Measurements from ENCODE around the gene WDR27.

The WDR27 gene

DNA sequence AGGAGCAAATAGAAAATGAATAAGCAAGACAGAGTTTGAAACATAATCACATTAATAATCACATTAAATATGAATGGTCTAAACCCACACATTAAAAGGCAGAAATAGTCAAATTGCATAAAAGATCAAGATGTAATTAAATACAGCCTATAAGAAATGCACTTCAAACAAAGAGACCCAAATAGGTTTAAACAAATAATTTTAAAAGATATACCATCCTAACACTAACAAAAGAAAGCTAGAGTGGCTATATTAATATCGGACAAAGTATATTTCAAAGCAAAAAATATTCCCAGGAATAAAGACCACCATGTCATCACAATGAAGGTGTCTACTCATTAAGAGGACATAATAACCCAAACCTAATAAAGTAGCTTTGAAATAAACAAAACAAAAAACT lies 140.2 kb downstream of the WDR27 start:
- DNase-seq (ENCODE audit: low read depth), result no peak

DNA sequence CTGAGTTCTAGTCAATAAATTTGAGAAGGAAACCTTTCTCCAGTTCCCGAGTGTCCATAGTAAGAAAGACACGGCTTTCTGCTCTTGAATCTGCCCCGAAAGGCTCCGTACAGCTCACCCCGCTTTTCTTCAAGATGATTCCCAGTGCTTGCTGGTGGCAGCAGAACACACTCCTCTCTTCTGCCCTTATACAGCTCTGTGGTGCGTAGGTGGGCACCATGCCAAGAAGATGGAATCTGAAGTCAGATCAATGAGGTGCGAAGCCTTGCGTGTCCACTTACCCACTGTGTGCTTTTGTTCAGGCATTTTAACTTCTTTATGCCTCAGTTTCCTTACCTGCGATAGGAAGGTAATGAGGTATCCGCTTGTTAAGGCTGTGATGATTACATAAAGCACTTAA lies 142.2 kb downstream of the WDR27 start:
- no peak for DNase-seq (ENCODE audit: low read depth)

DNA sequence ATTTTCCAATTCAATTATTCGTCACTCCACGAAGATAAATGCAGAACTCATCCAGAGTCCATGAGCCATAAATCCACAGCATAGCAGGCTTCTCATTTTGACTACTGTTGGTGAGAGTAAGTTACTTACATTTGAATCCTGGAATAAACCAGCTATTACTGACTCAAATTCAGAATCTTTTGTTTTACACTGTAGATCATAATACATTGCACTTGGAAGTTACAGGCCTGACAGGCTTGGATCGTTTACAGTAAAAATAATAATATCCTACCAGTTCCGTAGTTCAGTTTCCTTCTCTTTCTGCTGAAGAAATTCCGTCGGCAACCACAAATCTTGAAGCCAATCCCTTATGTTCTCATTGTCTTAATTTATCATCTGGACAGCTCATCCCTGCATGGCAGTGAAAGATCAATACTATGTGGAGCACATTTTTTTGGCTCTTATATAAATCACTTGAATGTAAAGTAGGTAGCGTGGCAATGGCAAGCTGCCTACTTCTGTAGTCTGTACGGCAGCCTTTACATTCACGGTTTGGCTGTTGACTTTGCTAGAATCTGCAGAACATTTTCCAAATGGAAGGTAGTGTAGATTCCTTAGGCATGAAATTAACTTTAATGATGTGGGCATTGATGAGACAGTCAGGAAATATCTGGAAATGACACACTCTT lies 142.9 kb downstream of the WDR27 start:
- DNase-seq (ENCODE audit: low read depth), result peak; percentile 62

DNA sequence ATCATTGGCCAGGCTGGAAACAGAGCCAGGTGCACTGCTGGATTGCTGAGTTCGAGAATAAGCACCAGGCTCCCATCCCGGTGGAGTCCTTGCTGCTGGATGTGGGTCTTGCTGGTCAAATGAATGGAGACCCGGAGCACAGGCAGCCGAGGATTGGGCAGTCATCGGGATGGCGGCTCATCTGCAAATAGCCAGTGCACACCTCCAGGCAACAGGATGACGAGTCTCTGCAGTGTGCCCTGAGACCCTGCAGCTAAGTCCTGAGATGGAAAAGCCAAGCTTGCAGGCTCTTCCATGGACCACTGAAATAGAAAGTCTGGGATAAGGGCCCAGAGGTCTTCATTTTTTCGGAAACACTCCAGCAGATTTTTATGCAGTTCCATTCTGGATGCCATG lies 143.5 kb downstream of the WDR27 start:
- no peak for DNase-seq (ENCODE audit: low read depth)

DNA sequence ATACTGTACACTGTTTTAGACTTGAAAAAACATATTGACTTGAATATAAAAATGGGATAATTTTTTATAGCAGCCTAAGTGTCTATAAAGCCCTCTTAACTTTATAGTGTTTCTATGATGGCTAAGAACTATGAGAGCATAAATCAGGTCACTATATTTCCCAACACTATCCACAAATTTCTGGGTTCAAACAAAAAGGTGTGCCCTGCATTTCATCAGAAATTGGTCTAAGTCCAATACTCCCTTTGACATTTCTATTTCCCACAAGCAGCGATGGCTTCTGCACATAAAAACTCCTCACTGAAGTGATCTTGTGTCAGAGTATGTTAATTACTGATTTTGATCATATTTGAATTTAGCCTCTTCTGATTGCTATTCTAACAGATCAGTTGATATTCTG lies 143.9 kb downstream of the WDR27 start:
- no peak for DNase-seq (ENCODE audit: low read depth)

DNA sequence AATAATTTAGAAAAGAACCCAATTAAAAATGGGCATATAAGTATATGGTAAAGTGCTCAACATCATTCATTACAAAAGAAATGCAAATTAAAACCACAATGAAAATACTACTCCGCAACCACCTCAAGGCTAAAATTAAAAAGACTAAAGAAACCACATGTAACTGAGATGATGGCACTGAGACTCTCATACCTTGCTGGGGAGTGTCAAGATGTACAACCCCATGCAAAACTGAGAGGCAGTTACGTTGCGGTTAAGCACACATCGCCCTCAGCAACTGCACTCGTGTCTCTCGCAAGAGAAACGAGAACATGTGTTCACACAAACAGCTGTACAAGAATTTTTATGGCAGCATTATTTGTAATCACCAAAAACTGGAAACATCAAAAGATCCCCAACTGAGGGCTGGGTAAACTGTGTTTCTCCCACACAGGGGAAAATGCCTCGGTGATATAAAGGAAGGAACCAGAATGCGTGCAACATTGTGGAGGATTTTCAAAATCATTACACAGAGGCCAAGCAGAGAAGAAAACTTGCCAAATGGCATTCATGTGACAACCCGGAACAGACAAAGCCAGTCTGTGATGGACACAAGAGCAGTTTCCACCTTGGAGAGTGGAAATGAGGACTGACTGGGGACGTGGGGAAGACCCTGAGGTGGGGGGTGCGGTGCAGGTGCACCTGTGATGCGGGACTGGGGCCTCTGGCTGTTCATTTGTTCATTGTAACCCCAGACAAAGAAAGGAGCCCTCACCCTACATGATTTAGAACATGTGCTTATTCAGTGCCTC lies 144.9 kb downstream of the WDR27 start:
- no peak for DNase-seq (ENCODE audit: low read depth)

DNA sequence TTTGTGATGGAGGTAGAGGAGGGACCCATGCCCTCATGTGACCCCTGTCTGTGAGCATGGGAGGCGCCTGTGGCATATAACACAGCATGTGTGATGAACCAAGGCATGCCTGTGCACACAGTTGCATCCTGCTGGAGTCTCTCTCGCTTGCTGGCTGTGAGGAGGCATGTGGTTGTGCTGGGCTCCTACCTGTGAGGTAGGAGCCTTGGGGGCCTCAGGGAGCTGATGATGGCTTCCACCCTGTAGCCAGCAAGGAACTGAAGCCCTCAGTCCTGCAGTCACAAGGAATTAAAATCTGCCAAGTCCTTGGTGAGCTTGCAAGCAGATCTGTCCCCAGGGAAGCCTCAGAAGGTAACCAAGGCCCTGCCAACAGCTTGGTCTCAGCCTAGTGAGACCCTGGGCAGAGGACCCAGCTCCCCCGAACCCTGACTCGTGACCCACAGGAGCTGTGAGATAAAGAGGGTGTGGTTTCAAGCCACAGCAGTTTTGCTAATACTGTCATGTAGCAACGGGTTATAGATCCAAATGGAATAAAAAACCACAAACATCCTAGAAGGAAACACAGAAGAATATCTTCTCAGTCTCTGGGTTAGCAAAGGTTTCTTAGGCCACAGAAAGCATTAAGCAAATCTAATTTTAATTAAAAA lies 145.7 kb downstream of the WDR27 start:
- no peak for DNase-seq (ENCODE audit: low read depth)

DNA sequence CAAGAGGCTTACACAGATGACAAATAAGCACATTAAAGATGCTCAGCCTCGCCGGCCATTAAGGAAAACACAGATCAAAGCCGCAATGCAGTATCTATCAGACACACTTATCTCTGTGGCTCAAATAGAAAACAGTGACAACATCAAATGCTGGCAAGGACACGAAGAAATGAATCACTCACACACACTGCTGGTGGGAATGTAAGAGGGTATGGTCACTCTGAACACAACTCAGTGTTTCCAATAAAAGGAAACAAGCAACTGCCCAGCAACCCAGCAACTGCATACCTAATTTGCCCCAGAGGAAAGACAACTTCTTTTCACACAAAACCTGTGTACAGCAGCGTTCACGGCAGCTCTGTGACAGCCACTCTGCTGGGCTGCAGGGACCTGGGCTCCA lies 155.8 kb downstream of the WDR27 start:
- DNase-seq (ENCODE audit: low read depth), result peak; percentile 52

DNA sequence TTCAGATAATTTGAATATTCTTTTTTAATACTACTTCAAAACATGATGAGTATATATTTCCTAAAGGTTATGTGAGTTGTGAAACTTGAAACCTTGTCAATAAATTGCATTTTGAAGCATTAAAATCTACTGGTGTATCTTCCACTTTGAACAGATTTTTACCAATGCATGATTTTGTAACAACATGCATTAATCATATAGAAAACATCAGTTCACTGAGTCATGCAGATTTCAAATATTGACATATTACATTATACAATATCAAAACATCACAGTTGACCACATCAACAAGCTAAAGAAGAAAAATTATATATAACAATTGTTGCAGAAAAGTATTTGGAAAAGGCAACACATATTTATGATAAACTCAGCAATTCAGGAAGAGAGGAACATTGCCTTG lies 158.1 kb downstream of the WDR27 start:
- no peak for DNase-seq (ENCODE audit: low read depth)

DNA sequence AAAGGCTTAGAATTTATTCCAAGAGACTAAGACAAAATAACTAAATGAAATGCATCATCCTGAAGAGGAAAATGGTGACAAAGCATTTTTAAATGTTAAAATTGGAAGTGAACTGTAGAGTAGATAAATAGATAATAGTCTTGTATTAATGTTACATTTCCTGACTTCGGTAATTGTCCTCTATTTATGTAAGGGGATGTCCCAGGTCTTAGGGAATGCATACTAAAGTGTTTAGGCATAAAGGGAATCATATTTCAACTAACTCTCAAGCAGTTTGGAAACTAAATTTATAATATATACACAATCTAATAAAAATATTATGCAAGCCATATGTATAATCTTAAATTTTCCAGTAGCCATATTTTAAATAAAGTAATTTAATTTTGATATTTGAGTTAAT lies 159.3 kb downstream of the WDR27 start:
- peak; percentile 27 for DNase-seq (ENCODE audit: low read depth)

DNA sequence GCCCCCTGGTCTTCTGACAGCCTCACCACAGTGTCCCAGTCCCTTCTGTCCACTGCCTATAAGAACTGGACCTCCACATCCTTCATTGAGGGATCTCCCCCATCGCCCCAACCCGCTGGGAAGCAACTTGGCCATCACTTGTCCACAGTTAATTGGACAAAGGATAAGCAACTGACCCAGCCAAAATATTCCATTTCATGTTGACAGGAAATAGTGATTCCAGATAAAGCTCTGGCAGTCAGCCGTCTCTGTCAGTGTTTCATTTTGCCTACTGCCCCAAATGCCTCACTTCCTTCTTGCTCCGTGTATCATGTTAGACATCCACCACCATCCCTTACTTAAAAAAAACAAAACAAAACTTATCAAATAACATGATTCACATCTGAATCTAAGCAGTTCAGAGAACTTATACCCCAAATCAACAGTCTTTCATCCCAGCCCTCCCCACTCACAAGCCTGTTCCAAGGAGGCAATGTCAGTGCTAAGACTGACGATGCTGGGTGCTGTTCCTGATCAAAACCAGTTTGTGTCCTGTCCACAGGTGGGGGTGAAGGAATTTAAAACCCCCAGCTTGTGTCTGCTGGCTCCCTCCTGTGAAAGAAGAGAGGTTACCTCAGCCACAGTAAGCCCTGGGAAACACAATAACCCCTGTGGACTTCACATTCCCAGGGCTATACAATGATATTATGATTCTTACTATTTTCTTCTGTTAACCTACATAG lies 162.5 kb downstream of the WDR27 start:
- peak; percentile 64 for DNase-seq (ENCODE audit: low read depth)

DNA sequence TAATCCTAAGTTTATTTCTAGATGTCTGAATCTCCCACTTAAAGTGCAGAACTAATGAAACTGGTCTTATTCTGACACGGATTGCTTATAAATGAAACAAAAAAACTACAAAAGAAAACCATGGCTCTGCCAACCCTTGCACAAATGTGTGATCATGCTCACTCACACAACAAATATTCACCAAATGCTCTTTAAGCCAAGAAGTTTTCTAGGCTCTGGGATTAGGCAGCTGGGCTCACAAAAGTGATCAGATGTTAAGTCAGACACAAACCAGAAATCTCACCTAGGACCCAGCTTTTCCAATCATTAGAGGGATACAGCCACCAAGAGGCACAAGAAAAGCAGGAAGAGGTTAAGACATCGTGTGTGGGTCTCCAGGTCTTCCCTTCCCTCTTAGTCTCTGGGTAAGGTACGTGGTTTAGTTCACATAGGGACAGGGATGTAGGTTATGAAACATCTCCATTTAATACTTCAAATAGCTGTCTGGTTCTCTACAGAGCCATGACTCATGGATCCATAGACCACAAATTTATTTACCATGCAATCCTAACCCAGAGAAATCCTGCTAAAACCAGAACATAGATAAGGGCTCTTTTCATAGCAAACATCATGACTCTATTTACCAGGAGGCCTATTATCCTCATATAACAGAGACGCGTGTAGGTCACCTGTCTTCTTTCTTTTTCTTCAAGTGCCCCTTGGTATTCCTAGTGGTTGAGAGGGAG lies 165.2 kb downstream of the WDR27 start:
- DNase-seq (ENCODE audit: low read depth), result peak; percentile 81

DNA sequence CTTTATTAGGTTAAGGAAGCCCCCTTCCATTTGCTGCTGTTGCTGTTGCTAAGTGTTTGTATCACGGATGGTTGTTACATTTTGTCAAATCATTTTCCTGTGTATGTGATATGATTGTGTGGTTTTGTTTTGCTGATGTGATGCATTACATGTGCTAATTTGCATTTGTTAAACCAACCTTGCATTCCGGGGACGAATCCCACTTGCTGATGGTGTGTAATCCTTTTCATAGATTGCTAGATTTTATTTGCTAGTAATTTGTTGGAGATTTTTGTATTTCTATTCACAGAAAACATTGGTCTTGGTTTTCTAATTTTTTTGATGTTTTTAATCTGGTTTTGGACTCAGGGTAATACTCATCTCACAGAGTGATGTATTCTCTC lies 167.8 kb downstream of the WDR27 start:
- no peak for DNase-seq (ENCODE audit: low read depth)

DNA sequence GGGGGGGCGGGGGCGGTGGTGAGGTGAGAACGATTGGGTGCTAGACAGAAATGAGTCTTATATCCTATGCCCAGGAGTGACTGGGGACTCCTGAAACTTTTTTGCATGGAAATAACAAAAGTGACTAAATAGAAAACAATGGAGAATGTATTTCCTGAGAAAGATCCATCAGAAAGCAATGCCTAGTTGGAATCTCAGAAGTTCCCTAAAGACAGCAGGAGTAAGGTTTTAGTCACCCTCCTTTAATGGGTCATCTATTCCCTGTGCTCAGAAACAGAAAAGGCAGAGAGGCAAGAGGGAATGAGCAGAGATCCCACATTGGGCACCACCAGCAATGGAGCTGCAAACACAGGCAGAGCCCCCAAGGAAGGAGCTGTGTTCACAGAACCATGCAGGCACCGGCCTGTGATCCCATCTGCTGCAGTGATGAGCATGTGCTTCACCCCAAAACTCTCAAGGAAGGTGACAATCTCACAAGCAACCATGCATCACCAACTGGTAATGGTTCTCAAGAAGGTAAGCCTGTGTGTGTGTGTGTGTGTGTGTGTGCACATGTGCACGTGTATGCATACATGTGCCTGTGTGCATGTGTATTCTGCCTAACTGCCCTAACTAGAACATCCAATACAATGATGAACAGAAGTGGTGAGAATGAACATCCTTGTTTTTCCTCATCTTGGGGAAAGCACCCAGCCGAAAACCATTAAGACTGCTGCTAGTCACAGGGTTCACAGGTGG lies 168.4 kb downstream of the WDR27 start:
- peak; percentile 27 for DNase-seq (ENCODE audit: low read depth)

DNA sequence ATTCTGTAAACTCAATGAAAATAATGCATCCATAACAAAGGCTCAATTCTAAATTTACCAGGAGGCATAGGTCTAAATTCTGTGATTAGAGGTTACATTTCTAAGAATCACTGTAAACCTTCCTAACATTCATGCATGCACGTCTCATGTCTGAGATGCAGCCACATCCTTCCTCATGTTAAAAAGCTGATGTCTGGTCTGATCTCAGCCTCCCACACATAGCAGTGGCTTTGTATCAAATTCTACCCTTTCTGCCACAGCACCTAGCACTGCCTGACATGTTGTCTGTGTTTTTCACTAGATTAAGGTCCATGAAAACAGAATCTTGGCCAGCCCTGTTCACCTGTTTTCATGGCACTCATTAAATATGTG lies 171.1 kb downstream of the WDR27 start:
- DNase-seq (ENCODE audit: low read depth), result peak; percentile 6

DNA sequence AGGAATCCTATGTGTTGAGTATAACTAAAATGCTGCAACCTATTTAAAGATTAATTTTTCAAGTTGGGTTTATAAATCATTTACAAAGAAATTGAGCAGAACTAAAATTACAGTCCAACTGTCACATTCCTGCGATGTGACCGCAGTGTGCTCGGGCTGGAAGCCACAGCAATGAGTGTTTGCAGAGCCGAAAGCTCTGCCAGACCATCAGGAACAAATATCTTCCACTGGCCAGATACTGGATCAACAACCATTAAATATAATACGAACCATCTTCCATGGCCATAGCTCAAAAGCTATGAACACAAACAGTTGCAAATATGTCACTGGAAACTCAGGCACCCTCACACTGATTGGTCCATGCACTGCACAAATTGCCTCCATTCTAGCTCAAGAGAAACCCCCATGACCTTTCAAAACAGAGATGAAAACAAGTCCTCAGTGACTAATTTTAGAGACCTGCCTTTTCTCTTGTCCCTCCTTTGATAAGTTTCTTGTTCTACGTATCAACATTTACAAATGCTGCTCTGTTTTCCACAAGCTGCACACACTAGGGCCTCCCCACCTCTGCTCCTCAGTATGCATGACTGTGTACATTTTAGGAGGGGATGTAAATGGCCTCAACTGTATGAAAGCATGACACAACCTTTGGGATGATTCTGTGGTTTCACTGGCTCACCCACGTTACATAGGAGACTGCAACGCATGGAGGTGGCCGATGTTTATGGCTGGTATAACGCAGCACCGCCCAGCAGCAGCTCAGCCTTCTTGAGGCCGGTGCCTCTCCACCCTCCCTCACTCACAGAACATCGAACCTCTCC lies 171.7 kb downstream of the WDR27 start:
- peak; percentile 93 for DNase-seq (ENCODE audit: low read depth)

DNA sequence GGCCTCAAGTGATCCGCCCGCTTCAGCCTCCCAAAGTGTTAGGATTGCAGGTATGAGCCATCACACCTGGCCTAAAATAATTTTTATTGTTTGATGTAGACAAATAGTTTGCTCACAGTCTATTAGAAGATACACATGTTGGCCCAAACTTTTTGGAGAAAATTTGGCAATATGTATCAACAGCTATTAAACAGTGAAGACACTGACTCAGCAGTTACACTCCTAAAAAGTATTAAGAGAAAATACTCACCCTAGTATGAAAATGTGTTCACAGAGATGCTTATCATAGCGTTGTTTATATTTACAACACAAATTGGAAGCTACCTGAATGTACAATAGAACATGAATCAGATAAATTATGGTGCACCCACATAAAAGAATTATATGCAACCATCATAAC lies 173.1 kb downstream of the WDR27 start:
- no peak for DNase-seq (ENCODE audit: low read depth)

DNA sequence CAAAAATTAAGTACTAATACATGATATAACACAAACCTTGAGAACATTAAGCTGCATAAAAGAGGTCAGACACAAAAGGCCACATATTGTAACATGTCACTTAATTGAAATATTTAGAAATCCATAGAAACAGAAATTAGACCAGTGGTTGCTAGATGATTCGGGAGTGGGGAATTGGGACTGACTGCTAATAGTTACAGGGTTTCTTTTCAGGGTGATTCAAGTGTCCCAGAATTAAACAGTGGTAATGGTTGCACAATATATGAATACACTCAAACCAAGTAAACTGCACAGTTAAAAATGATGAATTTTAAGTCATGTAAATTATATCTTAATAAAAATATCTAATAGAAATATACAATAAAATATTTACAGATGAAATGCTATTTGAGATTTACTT lies 174.5 kb downstream of the WDR27 start:
- DNase-seq (ENCODE audit: low read depth), result peak; percentile 70

DNA sequence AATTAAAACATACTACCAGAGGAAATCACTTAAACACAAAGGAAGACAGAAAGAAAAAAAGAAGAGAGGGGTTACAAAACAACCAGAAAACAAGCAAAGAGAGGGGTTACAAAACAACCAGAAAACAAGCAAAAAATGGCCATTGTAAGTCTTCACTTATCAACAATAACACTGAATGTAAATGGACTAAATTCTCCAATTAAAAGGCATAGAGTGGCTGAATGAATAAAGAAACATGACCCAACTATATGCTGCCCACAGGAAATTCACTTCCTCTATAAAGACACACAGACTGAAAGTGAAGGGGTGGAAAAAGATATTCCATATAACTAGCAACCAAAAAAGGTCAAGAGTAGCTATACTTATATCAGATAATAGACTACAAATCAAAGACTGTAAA lies 180.0 kb downstream of the WDR27 start:
- DNase-seq (ENCODE audit: low read depth), result no peak

DNA sequence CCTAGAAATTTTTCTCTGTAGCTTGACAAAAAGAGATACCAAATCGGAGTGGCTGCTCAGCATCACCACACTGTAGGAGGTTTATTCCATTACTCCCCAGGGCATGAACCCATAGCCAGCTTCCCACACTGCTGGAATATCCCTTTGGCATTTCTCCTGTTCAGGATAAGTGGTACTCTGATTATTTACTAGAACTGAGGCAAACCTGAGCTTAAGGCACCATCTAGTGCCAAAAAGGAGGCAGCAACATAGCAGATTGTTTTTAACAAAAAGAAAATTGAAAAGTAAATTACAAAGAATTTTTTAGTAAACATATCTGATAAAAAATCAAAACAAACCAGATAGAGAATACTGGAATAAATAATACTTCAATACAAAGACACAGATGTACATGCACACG lies 181.7 kb downstream of the WDR27 start:
- peak; percentile 72 for DNase-seq (ENCODE audit: low read depth)

All from EH (cell line).